ENCODE results near the gene ABCF2.

Gene ABCF2

GRCh38 chr7:151179287-151179860 lies 47.6 kb downstream of the ABCF2 start:
- no peaks in the 10 kb centered on the region for H3K36me3 Mint-ChIP-seq (ENCODE audit: low read depth)
- no peaks in the 10 kb centered on the region for H3K9me3 Mint-ChIP-seq
- H3K4me3 Mint-ChIP-seq, result no peak overlapping the region
- H3K27ac Mint-ChIP-seq, result no peak overlapping the region
- peaks cover 61% of the 10 kb centered on the region for H3K27me3 Mint-ChIP-seq (ENCODE audit: low read depth)
- H3K4me1 Mint-ChIP-seq, result no peaks in the 10 kb centered on the region
- no peak for TF ChIP-seq CTCF (IDR thresholded peaks at IDR 0.05; ENCODE audit: unreplicated experiment in 3 of 3)

DNA sequence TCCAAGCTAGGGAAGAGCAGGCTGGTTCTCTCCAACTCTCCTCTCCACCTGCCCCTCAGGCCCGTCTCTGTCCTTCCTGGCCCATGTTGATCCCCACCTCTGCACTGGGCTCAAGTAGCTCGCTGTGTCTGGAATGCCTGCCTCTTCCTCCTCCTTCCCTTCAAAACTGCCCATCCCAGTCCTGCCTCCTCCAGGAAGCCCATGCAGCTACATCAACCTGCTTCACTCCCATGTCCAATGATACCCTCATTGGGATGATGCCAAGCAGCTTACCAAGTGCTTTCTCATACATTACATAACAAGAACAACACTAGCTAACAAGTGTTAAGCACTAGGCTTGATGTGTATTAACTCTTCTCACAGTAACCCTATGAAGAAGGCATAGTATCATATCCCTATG lies 48.2 kb downstream of the ABCF2 start:
- H3K9me3 Mint-ChIP-seq, result no peaks in the 10 kb centered on the region
- H3K4me3 Mint-ChIP-seq, result no peak overlapping the region
- H3K4me1 Mint-ChIP-seq, result no peaks in the 10 kb centered on the region
- no peak for TF ChIP-seq CTCF (IDR thresholded peaks at IDR 0.05; ENCODE audit: unreplicated experiment in 3 of 3)
- no peaks in the 10 kb centered on the region for H3K36me3 Mint-ChIP-seq (ENCODE audit: low read depth)
- H3K27me3 Mint-ChIP-seq (ENCODE audit: low read depth), result peaks cover 60% of the 10 kb centered on the region
- no peak overlapping the region for H3K27ac Mint-ChIP-seq

DNA sequence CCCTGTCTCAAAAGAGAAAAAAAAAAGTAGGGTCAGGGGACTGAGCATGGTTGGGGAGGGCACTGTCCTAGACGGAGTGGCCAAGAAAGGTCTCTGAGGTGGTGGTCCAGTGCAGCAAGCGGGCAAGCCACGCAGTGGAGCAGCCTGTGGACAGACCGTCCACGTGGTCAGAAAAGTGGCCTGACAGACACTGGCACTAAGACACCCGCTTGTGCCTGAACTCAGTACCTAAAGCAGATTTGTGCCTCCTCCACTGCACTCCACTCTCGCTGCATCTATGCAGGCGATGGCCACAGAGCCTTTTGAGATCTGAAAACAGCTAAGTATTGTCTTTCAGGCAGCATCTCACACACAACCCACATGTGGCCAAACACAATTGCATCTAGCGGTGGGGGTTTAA lies 48.8 kb downstream of the ABCF2 start:
- H3K4me1 Mint-ChIP-seq, result no peaks in the 10 kb centered on the region
- no peak overlapping the region for H3K4me3 Mint-ChIP-seq
- peaks cover 63% of the 10 kb centered on the region for H3K27me3 Mint-ChIP-seq (ENCODE audit: low read depth)
- no peak for TF ChIP-seq CTCF (IDR thresholded peaks at IDR 0.05; ENCODE audit: unreplicated experiment in 3 of 3)
- H3K9me3 Mint-ChIP-seq, result no peaks in the 10 kb centered on the region
- H3K27ac Mint-ChIP-seq, result no peak overlapping the region
- no peaks in the 10 kb centered on the region for H3K36me3 Mint-ChIP-seq (ENCODE audit: low read depth)

DNA sequence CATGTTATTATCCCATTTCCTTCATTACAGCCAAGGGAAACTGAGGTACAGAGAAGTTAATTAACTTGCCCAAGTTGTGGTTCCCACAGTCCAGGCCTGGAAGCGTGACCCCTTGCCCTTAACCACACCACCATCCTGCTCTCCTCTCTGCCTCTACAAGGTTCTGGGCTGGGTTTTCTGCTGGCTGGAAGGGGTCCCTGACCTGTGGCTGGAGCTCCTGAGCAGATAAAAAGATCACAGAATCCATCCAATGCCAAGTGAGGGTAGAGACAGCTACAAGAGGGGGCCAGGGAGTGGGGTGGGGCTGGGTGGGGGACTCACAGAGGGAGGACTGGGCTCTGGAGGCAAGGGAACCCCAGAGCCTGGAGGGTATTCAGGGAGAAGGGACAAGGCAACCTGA lies 49.7 kb downstream of the ABCF2 start:
- Mint-ChIP-seq H3K4me3 (no peak overlapping the region), H3K36me3 (ENCODE audit: low read depth) (no peaks in the 10 kb centered on the region), H3K9me3 (peaks cover 6% of the 10 kb centered on the region), H3K27me3 (ENCODE audit: low read depth) (peaks cover 72% of the 10 kb centered on the region), H3K27ac (no peak overlapping the region), H3K4me1 (no peaks in the 10 kb centered on the region)
- no peak for TF ChIP-seq CTCF (IDR thresholded peaks at IDR 0.05; ENCODE audit: unreplicated experiment in 3 of 3)

DNA sequence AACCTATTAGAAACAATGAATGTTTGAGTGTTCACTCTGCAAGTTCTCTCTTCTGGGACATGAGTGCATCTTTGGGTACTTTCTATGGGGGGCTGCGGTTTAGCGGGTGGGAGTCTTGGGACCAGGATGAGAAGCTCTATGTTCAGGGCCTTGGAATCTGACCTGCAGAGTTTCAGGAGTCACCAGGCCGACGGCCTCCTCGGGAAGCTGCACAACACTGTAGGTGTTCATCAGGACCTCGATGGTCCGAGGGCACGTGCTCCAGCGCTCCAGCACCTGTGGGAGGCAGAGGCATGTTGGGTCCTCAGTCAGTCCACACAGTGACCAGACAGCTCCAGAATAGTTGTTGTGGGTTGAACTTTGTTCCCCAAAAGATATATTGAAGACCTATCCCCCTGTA lies 50.6 kb downstream of the ABCF2 start:
- Mint-ChIP-seq H3K9me3 (peaks cover 8% of the 10 kb centered on the region), H3K27me3 (ENCODE audit: low read depth) (peaks cover 77% of the 10 kb centered on the region), H3K36me3 (ENCODE audit: low read depth) (no peaks in the 10 kb centered on the region), H3K4me1 (no peaks in the 10 kb centered on the region), H3K27ac (no peak overlapping the region), H3K4me3 (no peak overlapping the region)
- no peak for TF ChIP-seq CTCF (IDR thresholded peaks at IDR 0.05; ENCODE audit: unreplicated experiment in 3 of 3)

GRCh38 chr7:151175793-151176311 lies 51.2 kb downstream of the ABCF2 start:
- TF ChIP-seq CTCF (IDR thresholded peaks at IDR 0.05; ENCODE audit: unreplicated experiment in 3 of 3), result no peak
- peaks cover 82% of the 10 kb centered on the region for H3K27me3 Mint-ChIP-seq (ENCODE audit: low read depth)
- H3K27ac Mint-ChIP-seq, result no peak overlapping the region
- no peaks in the 10 kb centered on the region for H3K36me3 Mint-ChIP-seq (ENCODE audit: low read depth)
- H3K9me3 Mint-ChIP-seq, result peaks cover 8% of the 10 kb centered on the region
- no peak overlapping the region for H3K4me3 Mint-ChIP-seq
- no peaks in the 10 kb centered on the region for H3K4me1 Mint-ChIP-seq

Data from nephron (organoid).